Natural killer cell (primary cell): Measurements from ENCODE around the gene SEMA3C. TPM values are rescaled to one million over a fixed set of nuclear protein-coding genes. Genes with fewer than 3 reads are reported as not detected.

Source experiments
- ATAC-seq, 3 donors: fragments of 150-1000 bp in 2 of 3; fragments of 200-7000 bp in 1 of 3; cut with Tn5 transposase; 1 replicate in 1 of 3; 2 replicates in 2 of 3; pipeline ENCODE4 v1.10.0; 2021; ENCODE audit warnings: mild to moderate bottlenecking in 2 of 3, moderate library complexity in 2 of 3
- DNase-seq, 2 donors: peaks; one replicate each; pipeline versions ENCODE4 v3.0.0 to v3.0.0-alpha.2; 2013 to 2021; ENCODE audit warnings: mixed read lengths in 1 of 2
- H3K27ac ChIP-seq: one replicate; pipeline ENCODE4 v1.5.1; 2013; ENCODE audit warnings: mild to moderate bottlenecking, low read length
- H3K27me3 ChIP-seq: one replicate; pipeline ENCODE4 v1.6.1; 2013; ENCODE audit warnings: low read length; ENCODE audit not compliant: control insufficient read depth, insufficient read depth
- H3K36me3 ChIP-seq: one replicate; pipeline ENCODE4 v1.6.1; 2013; ENCODE audit warnings: low read length; ENCODE audit not compliant: control insufficient read depth, insufficient read depth
- H3K4me1 ChIP-seq: one replicate; pipeline ENCODE4 v1.6.1; 2013; ENCODE audit warnings: low read length; ENCODE audit not compliant: control insufficient read depth, insufficient read depth
- H3K4me3 ChIP-seq: one replicate; pipeline ENCODE4 v1.5.1; 2013; ENCODE audit warnings: low read length
- H3K9me3 ChIP-seq: one replicate; pipeline ENCODE4 v1.6.1; 2013; ENCODE audit warnings: low read length; ENCODE audit not compliant: control insufficient read depth, insufficient read depth
- H3K27ac Mint-ChIP-seq, 2 donors: one replicate each; pipeline ENCODE4 v1.8.0; 2022; ENCODE audit warnings: mild to moderate bottlenecking in 2 of 2, mixed read lengths in 2 of 2, moderate library complexity in 1 of 2
- H3K27me3 Mint-ChIP-seq, 2 donors: one replicate each; pipeline ENCODE4 v1.8.0; 2022; ENCODE audit warnings: low read depth in 2 of 2, mixed read lengths in 2 of 2
- H3K36me3 Mint-ChIP-seq: one replicate; pipeline ENCODE4 v1.8.0; 2022; ENCODE audit warnings: mixed read lengths
- H3K4me1 Mint-ChIP-seq, 2 donors: one replicate each; pipeline ENCODE4 v1.8.0; 2022; ENCODE audit warnings: mixed read lengths in 2 of 2
- H3K4me3 Mint-ChIP-seq: one replicate; pipeline ENCODE4 v1.8.0; 2022; ENCODE audit warnings: mild to moderate bottlenecking, moderate library complexity, mixed read lengths
- H3K9me3 Mint-ChIP-seq, 2 donors: one replicate each; pipeline ENCODE4 v1.8.0; 2022; ENCODE audit warnings: mixed read lengths in 2 of 2
- WGBS: methylation state at CpG from one replicate; pipeline ENCODE4 v1.1.7; 2013; ENCODE audit warnings: missing lambda C conversion rate; ENCODE audit not compliant: insufficient coverage; 5-methylcytosine and 5-hydroxymethylcytosine counted together
- intact Hi-C: fragments of 100-400 bp; cut with micrococcal nuclease; formaldehyde crosslinking; loops from one replicate; pipeline ENCODE4 v1.14.2; 2022
- total RNA-seq, 4 donors: library from RNA; stranded (reverse); fragments of 120-200 nt in 1 of 4; gene quantifications; one replicate each; pipeline versions ENCODE4 v1.2.3 to v1.2.4, GENCODE V29; 2013 to 2022
- TF ChIP-seq, protein P1 (sequence below): fragments of 200-600 bp; IDR thresholded peaks from one replicate; pipeline ENCODE4 v1.8.0; 2022; ENCODE audit warnings: antibody characterized with exemption

SEMA3C gene
- total RNA-seq, 3 donors from 2014 or later (not counting 1 experiment from before 2014, with no cell fraction given) = 0.41 to 12.2 (median 0.94) TPM

DNA sequence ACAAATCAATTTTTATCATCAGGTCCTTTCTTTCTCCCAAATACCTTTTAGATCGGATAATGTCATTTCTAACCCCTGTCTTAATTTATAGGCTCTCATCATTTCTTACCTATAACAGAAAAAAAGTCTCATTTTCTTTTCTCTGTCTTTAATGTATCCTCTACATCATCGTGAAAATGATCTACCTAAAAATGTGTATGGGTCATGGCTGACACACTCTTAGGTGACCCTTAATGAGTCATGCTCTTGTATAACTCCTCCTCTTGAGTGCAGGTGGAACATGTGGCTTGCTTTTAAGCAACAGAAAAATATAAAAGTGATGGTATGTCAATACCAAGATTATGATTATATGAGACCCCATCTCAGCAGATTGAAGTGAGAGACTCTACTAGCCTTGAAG is 139.4 kb downstream of the SEMA3C start:
- H3K27ac Mint-ChIP-seq = no peak overlapping the region

DNA sequence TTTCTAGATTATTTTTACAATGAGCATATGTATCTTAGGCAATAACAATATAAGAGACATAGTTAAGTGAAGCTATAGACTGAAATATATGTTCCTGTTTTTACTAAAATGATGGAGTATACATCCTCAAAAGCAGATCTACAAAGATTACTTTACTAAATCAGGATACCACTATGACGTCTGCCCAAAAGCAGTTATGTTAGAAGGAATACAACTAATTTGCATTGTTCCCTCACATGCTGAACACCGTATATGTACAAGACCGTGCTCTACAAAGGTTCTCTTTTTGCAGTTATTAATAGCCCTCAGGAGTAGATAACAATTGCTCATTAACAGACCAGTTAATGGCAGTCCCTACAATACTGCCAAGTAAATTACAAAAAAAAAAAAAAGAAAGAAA is 143.0 kb downstream of the SEMA3C start:
- no peak overlapping the region for H3K4me3 ChIP-seq
- peaks cover 13 to 14% of the 10 kb centered on the region in 2 donors for H3K4me1 Mint-ChIP-seq
- DNase-seq (no peak), ATAC-seq (no peak)
- no peaks in the 10 kb centered on the region for H3K27me3 ChIP-seq
- no peak overlapping the region for H3K27ac ChIP-seq
- no peaks in the 10 kb centered on the region for H3K9me3 ChIP-seq
- intact Hi-C loops = no loop called here
- H3K27ac Mint-ChIP-seq = no peak overlapping the region
- peaks cover 3% of the 10 kb centered on the region for H3K4me1 ChIP-seq
- H3K36me3 Mint-ChIP-seq = no peaks in the 10 kb centered on the region
- no peaks in the 10 kb centered on the region for H3K36me3 ChIP-seq
- TF ChIP-seq, protein P1, sequence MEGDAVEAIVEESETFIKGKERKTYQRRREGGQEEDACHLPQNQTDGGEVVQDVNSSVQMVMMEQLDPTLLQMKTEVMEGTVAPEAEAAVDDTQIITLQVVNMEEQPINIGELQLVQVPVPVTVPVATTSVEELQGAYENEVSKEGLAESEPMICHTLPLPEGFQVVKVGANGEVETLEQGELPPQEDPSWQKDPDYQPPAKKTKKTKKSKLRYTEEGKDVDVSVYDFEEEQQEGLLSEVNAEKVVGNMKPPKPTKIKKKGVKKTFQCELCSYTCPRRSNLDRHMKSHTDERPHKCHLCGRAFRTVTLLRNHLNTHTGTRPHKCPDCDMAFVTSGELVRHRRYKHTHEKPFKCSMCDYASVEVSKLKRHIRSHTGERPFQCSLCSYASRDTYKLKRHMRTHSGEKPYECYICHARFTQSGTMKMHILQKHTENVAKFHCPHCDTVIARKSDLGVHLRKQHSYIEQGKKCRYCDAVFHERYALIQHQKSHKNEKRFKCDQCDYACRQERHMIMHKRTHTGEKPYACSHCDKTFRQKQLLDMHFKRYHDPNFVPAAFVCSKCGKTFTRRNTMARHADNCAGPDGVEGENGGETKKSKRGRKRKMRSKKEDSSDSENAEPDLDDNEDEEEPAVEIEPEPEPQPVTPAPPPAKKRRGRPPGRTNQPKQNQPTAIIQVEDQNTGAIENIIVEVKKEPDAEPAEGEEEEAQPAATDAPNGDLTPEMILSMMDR = no peak
- 92% methylated on average over 3 of the region's 3 CpGs for WGBS
- no peaks in the 10 kb centered on the region for H3K27me3 Mint-ChIP-seq
- H3K9me3 Mint-ChIP-seq = peaks cover 3 to 6% of the 10 kb centered on the region in 2 donors
- no peak overlapping the region for H3K4me3 Mint-ChIP-seq

More for the DNA sequence above, 139.4 kb downstream of the SEMA3C start:
- no peak overlapping the region for H3K27ac ChIP-seq
- peaks cover 0 to 5% of the 10 kb centered on the region in 2 donors for H3K4me1 Mint-ChIP-seq
- 88% methylated on average over 2 of the region's 2 CpGs for WGBS
- H3K36me3 ChIP-seq = no peaks in the 10 kb centered on the region
- no peaks in the 10 kb centered on the region for H3K27me3 Mint-ChIP-seq
- H3K36me3 Mint-ChIP-seq = no peaks in the 10 kb centered on the region
- no peak overlapping the region for H3K4me3 ChIP-seq
- H3K9me3 ChIP-seq = no peaks in the 10 kb centered on the region
- no peak overlapping the region for H3K4me3 Mint-ChIP-seq
- H3K27me3 ChIP-seq = no peaks in the 10 kb centered on the region
- peaks cover 2 to 6% of the 10 kb centered on the region in 2 donors for H3K9me3 Mint-ChIP-seq
- intact Hi-C loops = no loop called here
- no peaks in the 10 kb centered on the region for H3K4me1 ChIP-seq
- TF ChIP-seq, protein P1 = no peak
- DNase-seq = no peak
- no peak for ATAC-seq

DNA sequence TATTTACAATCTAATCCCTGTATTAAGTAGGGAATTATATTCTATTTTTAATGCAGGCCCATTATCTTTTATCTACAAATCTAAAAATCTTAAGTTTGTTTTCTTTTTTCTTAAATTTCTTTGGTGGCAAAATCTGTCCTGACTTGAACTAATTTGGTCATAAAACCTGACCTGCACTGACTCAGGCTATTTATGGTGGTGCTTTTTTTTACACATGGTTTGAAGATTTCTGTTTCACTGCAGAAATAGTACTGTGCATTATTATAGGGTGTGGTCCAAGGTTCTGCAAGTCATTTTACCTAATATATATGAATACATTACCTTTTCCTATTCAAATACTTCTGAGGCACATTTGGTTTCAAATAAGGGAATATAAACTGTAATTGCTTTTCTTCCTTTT is 143.4 kb downstream of the SEMA3C start:
- DNase-seq = no peak
- no peaks in the 10 kb centered on the region for H3K36me3 Mint-ChIP-seq
- intact Hi-C loops = no loop called here
- no peak for ATAC-seq
- no peak overlapping the region for H3K4me3 ChIP-seq
- H3K27ac Mint-ChIP-seq = no peak overlapping the region
- peaks cover 3 to 8% of the 10 kb centered on the region in 2 donors for H3K9me3 Mint-ChIP-seq
- H3K4me1 Mint-ChIP-seq = peaks cover 18% of the 10 kb centered on the region in 2 donors
- H3K27ac ChIP-seq = no peak overlapping the region
- no peak overlapping the region for H3K4me3 Mint-ChIP-seq
- H3K36me3 ChIP-seq = no peaks in the 10 kb centered on the region
- H3K27me3 Mint-ChIP-seq = no peaks in the 10 kb centered on the region
- TF ChIP-seq, protein P1 = no peak
- peaks cover 3% of the 10 kb centered on the region for H3K4me1 ChIP-seq
- no peaks in the 10 kb centered on the region for H3K27me3 ChIP-seq
- H3K9me3 ChIP-seq = no peaks in the 10 kb centered on the region

DNA sequence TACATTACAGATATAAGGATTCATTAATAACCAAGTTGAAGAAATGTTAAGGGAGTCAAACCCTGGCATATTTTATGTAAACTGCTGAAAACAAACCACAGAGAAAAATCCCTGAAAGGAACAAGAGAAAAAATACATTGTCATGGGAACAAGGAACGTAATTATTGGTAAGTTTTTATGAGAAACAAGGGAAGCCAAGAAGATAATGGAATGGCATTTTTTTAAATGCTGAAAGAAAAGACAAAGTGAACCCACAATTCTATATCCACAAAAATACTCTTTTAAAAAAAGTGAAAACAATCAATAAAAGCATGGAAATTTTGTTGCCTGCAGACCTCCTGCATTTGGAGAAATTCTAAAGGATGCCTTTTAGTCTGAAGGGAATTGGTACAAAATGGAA is 144.0 kb downstream of the SEMA3C start:
- Mint-ChIP-seq H3K27ac (no peak overlapping the region), H3K36me3 (no peaks in the 10 kb centered on the region), H3K4me1 (peaks cover 21 to 24% of the 10 kb centered on the region in 2 donors), H3K9me3 (peaks cover 3 to 10% of the 10 kb centered on the region in 2 donors), H3K27me3 (no peaks in the 10 kb centered on the region), H3K4me3 (no peak overlapping the region)
- H3K36me3 ChIP-seq = no peaks in the 10 kb centered on the region
- ATAC-seq (no peak), DNase-seq (no peak)
- no peak overlapping the region for H3K4me3 ChIP-seq
- peaks cover 3% of the 10 kb centered on the region for H3K4me1 ChIP-seq
- WGBS = no CpG with 5 or more reads among the region's 1 CpG
- no peaks in the 10 kb centered on the region for H3K27me3 ChIP-seq
- no peaks in the 10 kb centered on the region for H3K9me3 ChIP-seq
- H3K27ac ChIP-seq = no peak overlapping the region
- intact Hi-C loops = no loop called here
- TF ChIP-seq, protein P1 = no peak
